HG02840 (cell line): ENCODE measurements around the gene ERICH6B.

ENCODE experiments used
- ATAC-seq: cut with Tn5 transposase; IDR thresholded peaks from one replicate; pipeline ENCODE4 v1.9.1; 2021; ENCODE audit warnings: mild to moderate bottlenecking, moderate library complexity, moderate number of reproducible peaks; ENCODE audit not compliant: unreplicated experiment, low FRiP score

Gene ERICH6B

DNA sequence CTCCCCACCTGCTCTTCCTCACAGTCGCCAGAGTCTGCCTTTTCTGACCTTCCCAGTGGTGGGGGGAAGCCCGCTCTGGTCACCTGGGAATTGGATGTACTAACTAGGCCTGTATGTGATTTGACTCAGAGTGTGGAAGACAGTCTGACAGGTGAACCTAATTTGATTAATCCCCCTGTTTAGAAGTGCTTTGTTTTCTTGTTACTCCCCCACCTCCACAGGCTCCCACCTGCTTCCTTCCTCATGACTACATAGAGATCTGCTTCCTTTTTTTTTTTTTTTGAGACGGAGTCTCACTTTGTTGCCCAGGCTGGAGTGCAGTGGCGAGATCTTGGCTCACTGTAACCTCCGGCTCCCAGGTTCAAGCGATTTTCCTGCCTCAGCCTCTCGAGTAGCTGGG is 106.8 kb downstream of the ERICH6B start:
- no peak for ATAC-seq

- ATAC-seq: no peak
Observed at GRCh38 chr13:45506811-45507210, 108.7 kb downstream of the ERICH6B start.

DNA sequence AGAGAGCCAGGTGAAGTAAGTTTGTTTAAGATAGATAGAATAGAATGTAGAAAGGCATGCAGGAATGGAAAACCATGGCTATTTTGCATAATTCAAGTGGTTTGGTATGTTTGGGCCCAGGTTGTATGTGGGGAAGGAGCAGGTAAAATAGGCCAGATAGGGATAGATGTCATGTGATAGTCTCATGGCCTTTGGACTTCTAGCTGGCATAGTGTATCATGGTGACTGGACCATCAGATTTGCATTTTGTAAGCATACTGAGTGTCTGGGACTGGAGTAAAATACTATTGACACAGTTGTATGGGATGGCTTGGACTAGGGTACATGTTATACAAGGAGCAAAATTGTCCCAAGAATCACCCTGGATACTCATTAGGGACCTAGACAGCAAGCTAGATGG is 111.9 kb downstream of the ERICH6B start:
- ATAC-seq: no peak

GRCh38 chr13:45501175-45501526 is 114.4 kb downstream of the ERICH6B start:
- ATAC-seq: no peak

DNA sequence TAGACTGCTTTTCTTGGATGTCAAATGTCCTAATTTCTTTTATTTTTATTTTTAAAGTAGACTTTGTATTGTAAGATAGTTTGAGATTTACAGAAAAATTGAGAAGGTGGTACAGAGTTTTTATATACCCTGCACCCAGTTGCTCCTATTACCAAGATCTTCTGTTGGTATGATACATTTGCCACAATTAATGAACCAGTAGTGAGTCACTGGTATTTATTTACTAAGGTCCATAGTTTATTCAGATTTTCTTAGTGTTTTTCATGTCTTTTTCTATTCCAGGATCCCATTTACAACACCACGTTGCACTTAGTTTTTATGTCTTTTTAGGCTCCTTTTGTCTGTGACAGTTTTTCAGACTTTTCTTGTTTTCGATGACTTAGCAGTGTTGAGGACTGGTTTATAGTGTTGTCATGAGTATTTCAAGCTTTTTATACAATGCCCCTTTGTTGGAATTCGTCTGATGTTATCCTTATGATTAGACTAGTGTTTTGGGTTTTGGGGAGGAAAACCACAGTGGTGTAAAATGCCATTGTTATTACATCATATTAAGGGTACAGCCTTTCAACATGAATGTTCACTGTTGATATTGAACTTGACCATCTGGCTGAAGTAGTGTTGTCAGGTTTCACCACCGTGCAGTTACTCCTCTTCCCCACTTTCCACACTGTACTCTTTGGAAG is 114.9 kb downstream of the ERICH6B start:
- no peak for ATAC-seq

- no peak for ATAC-seq
Observed at GRCh38 chr13:45496942-45497341, 118.6 kb downstream of the ERICH6B start.

DNA sequence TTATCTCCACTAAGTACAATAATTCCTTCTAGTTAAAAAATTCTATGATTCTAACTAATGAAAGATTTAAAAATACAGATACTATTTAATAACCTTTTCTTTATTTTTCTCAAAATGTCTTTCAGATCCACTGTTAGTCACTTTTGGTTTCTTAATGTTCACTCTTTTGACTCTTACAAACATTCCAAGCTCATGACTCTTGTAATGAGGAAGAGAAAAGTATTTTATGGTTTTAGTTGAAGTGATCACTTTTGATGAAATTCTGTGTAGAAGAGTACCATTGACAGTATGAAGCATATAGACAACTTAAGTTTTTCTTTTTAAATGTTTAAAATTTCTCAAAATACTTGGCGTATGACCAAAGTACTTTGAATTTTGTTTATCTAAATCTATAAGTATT is 123.0 kb downstream of the ERICH6B start:
- ATAC-seq: no peak
